ENCODE results near the gene ATP8B1. TPM values are rescaled to one million over a fixed set of nuclear protein-coding genes. Genes with fewer than 3 reads are reported as not detected.

The ATP8B1 gene
- total and polyA plus RNA-seq, 2 of the 8 experiments (the other 6 are each of a cell fraction or from before 2014, with no cell fraction given) = 1.1 to 4.6 TPM

- H3K9ac ChIP-seq (replicated peaks in 1 of 4; ENCODE audit: extremely low read depth in 1 of 4, low read depth in 3 of 4, low read length in 3 of 4) = no peak overlapping the region
- FAIRE-seq (no peak), DNase-seq (ENCODE audit: low read depth in 1 of 2, low spot score in 2 of 2) (no peak)
- no peak overlapping the region for H3K18ac ChIP-seq (ENCODE audit: extremely low read depth, low read length)
- H4K8ac ChIP-seq (ENCODE audit: extremely low read depth, insufficient read depth, low read length) = no peak overlapping the region
- no peak overlapping the region for H2AK5ac ChIP-seq (ENCODE audit: low read depth, low read length)
- no peak overlapping the region for H2BK5ac ChIP-seq (ENCODE audit: low read depth, low read length)
- H4K20me1 ChIP-seq (replicated peaks in 1 of 2; ENCODE audit: control insufficient read depth in 1 of 2, insufficient read depth in 2 of 2, low read length in 2 of 2) = no peaks in the 10 kb centered on the region
- H2BK20ac ChIP-seq (ENCODE audit: low read length) = no peak overlapping the region
- H3K4ac ChIP-seq (replicated peaks; ENCODE audit: insufficient read length, low read depth, low read length) = no peak overlapping the region
- H3K4me3 ChIP-seq (ENCODE audit: extremely low read depth in 1 of 4, insufficient read depth in 2 of 4, low read depth in 3 of 4, low read length in 4 of 4) = no peak overlapping the region
- H3K79me2 ChIP-seq (ENCODE audit: control insufficient read depth in 1 of 2, insufficient read depth in 2 of 2, low read length in 2 of 2) = no peaks in the 10 kb centered on the region
- POLR2A ChIA-PET (ENCODE audit: partially characterized antibody) = no interaction called here
- H2BK12ac ChIP-seq (ENCODE audit: low read depth, low read length) = no peak overlapping the region
- no peak overlapping the region for H2BK120ac ChIP-seq (replicated peaks; ENCODE audit: low read depth, low read length)
- no peak overlapping the region for H3K56ac ChIP-seq (replicated peaks; ENCODE audit: insufficient read length, low read depth, low read length)
- no peaks in the 10 kb centered on the region for H3K36me3 ChIP-seq (ENCODE audit: control insufficient read depth in 2 of 4, insufficient read depth in 4 of 4, low read length in 3 of 4)
- CTCF ChIA-PET (ENCODE audit: partially characterized antibody) = no interaction called here
- H3K23me2 ChIP-seq (ENCODE audit: low read depth, low read length) = no peaks in the 10 kb centered on the region
- H3K27ac ChIP-seq (ENCODE audit: low read depth, low read length) = no peak overlapping the region
- H3K27me3 ChIP-seq (replicated peaks in 1 of 4; ENCODE audit: control insufficient read depth in 3 of 4, extremely low read depth in 1 of 4, insufficient read depth in 3 of 4, low read length in 3 of 4) = no peaks in the 10 kb centered on the region
- H2AFZ ChIP-seq (ENCODE audit: low read length) = no peak overlapping the region
- H3K4me1 ChIP-seq (replicated peaks in 1 of 4; ENCODE audit: control insufficient read depth in 3 of 4, insufficient read depth in 4 of 4, low read length in 3 of 4) = no peaks in the 10 kb centered on the region
- no peak for TF ChIP-seq KDM4A (IDR thresholded peaks at IDR 0.05; ENCODE audit: low read depth, low read length, severe bottlenecking)
- no peak for TF ChIP-seq TAF1 (IDR thresholded peaks at IDR 0.05; ENCODE audit: low read depth, low read length)
- TF ChIP-seq TCF12 (IDR thresholded peaks at IDR 0.05; ENCODE audit: low read depth, low read length) = no peak
- no peak for TF ChIP-seq MAX (IDR thresholded peaks at IDR 0.05)
- no peak for TF ChIP-seq JUN (IDR thresholded peaks at IDR 0.05; ENCODE audit: low read depth, low read length)
- TF ChIP-seq FOSL1 (IDR thresholded peaks at IDR 0.05; ENCODE audit: insufficient read depth, low read depth, low read length) = no peak
- TF ChIP-seq SP2 (IDR thresholded peaks at IDR 0.05; ENCODE audit: low read length) = no peak
- no peak for TF ChIP-seq CREB1 (IDR thresholded peaks at IDR 0.05)
- TF ChIP-seq NANOG (IDR thresholded peaks at IDR 0.05; ENCODE audit: insufficient read depth, low read depth, low read length, poor library complexity, severe bottlenecking) = no peak
- H3K4me2 ChIP-seq (ENCODE audit: insufficient read depth in 1 of 2, low read depth in 2 of 2, low read length in 2 of 2) = no peak overlapping the region
- no peaks in the 10 kb centered on the region for H3K9me3 ChIP-seq (ENCODE audit: insufficient read depth in 2 of 2, low read depth in 1 of 2, low read length in 1 of 2)
- no peak overlapping the region for H4K91ac ChIP-seq (replicated peaks; ENCODE audit: insufficient read length, low read length)
- no peak overlapping the region for H2BK15ac ChIP-seq (ENCODE audit: low read length)
- H3K23ac ChIP-seq (ENCODE audit: insufficient read length) = no peak overlapping the region
- H3K79me1 ChIP-seq (ENCODE audit: low read depth, low read length) = no peaks in the 10 kb centered on the region
- H4K5ac ChIP-seq (ENCODE audit: insufficient read length, low read depth, low read length) = no peak overlapping the region
- H3K14ac ChIP-seq (ENCODE audit: insufficient read length) = no peak overlapping the region
These were observed 10.1 kb upstream of the ATP8B1 start for GRCh38 chr18:57813245-57813644.

Measured in H1 (cell line).